ENCODE results near the gene ACE. TPM values are rescaled to one million over a fixed set of nuclear protein-coding genes. Genes with fewer than 3 reads are reported as not detected.

ACE gene
- total RNA-seq, 1 experiment from 2014 or later, result 4.5 TPM

GRCh38 chr17:63495491-63495890 is 18.6 kb downstream of the ACE start:
- POLR2A ChIA-PET, result no interaction called here
- TF ChIP-seq SIN3A (IDR thresholded peaks at IDR 0.05; ENCODE audit: borderline replicate concordance, insufficient read depth, low read depth, low read length) (no peak), REST (IDR thresholded peaks at IDR 0.05; ENCODE audit: insufficient read depth in 1 of 2, low read depth in 2 of 2, low read length in 1 of 2) (no peak), CTCF (IDR thresholded peaks at IDR 0.05) (no peak), TCF7L2 (IDR thresholded peaks at IDR 0.05; ENCODE audit: low read depth, low read length) (no peak), POLR2AphosphoS5 (IDR thresholded peaks at IDR 0.05; ENCODE audit: low read depth, low read length) (no peak)
- Histone ChIP-seq H3K4me3 (ENCODE audit: low read depth in 2 of 2, low read length in 2 of 2) (no peak overlapping the region), H3K27me3 (ENCODE audit: control insufficient read depth, insufficient read depth, low read length) (no peaks in the 10 kb centered on the region), H3K9me3 (ENCODE audit: control insufficient read depth, insufficient read depth, low read depth, low read length) (no peaks in the 10 kb centered on the region), H3K4me1 (ENCODE audit: control insufficient read depth, insufficient read depth, low read length) (no peaks in the 10 kb centered on the region), H3K27ac (ENCODE audit: low read length) (no peak overlapping the region), H3K36me3 (ENCODE audit: control insufficient read depth, insufficient read depth, low read length) (no peaks in the 10 kb centered on the region)
- no peak for DNase-seq (ENCODE audit: low read depth, low spot score)
- in situ Hi-C loops (cut with HindIII; ENCODE audit: low pct_unique_long_range_greater_than_20kb, low sequenced_read_pairs), result no loop called here
- intact Hi-C loops (cut with micrococcal nuclease; ENCODE audit: unreplicated experiment), result no loop called here
- CTCF ChIA-PET, result no interaction called here
- no TSS peak for BruUV-seq (replicated peaks)
- ATAC-seq, result no peak

GRCh38 chr17:63496177-63496576 is 19.3 kb downstream of the ACE start:
- DNase-seq (ENCODE audit: low read depth, low spot score), result no peak
- in situ Hi-C loops (cut with HindIII; ENCODE audit: low pct_unique_long_range_greater_than_20kb, low sequenced_read_pairs) (no loop called here), intact Hi-C loops (cut with micrococcal nuclease; ENCODE audit: unreplicated experiment) (no loop called here)
- no peaks in the 10 kb centered on the region for H3K36me3 ChIP-seq (ENCODE audit: control insufficient read depth, insufficient read depth, low read length)
- H3K9me3 ChIP-seq (ENCODE audit: control insufficient read depth, insufficient read depth, low read depth, low read length), result no peaks in the 10 kb centered on the region
- no peak overlapping the region for H3K27ac ChIP-seq (ENCODE audit: low read length)
- no peak for TF ChIP-seq CTCF (IDR thresholded peaks at IDR 0.05)
- CTCF ChIA-PET, result no interaction called here
- POLR2A ChIA-PET, result no interaction called here
- H3K27me3 ChIP-seq (ENCODE audit: control insufficient read depth, insufficient read depth, low read length), result no peaks in the 10 kb centered on the region
- no peaks in the 10 kb centered on the region for H3K4me1 ChIP-seq (ENCODE audit: control insufficient read depth, insufficient read depth, low read length)
- no TSS peak for BruUV-seq (replicated peaks)
- no peak overlapping the region for H3K4me3 ChIP-seq (ENCODE audit: low read depth in 2 of 2, low read length in 2 of 2)
- ATAC-seq, result no peak
